Measurements from ENCODE around the gene INTS11. TPM values are rescaled to one million over a fixed set of nuclear protein-coding genes. Genes with fewer than 3 reads are reported as not detected.

Gene INTS11
- total RNA-seq, 1 donor from 2014 or later, result 84.8 TPM

DNA sequence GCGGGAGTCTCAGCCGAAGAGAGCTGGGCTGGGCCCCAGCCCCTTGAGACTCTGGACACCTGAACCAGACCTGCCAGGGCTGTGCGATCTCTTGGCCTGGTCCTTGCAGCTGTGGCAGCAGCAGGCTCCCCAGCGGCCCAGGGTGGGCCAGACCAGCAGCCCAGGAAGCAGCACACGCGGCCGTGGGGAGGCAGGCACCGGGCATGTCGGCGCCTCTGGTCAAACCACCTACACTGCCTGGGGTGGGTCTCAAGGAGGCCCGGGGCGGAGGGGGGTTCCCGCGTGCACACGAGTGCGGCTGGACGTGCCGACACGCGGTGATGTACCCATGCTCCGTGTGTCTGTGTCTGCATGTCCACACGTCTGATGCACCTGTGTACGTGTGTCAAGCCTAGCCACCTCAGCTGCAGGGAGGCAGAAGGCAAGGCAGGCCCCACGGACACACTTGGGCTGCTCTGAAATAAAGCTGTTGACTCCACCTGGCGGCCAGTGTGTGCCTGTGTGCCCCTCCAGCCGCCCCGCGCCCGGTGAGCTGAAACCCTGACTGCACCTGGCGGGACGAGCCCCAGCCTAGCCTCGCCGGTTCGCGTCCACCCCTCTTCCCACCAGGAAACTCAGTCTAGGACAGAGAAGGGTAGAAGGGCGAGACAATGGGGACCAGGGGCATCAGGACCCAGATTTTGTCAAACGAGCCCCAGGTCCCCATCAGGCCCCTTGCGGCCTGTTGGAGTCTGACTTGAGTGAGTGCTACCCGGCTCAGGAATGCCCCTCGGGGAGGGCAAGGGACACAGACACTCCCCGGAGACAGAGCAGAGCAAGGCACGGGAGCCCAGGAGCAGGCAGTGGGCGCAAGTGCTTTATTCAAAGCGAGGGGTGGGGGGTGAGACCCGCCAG lies 32.7 kb downstream of the INTS11 start:
- no peaks in the 10 kb centered on the region for H3K9me3 ChIP-seq (ENCODE audit: insufficient read depth, low read depth, low read length)
- no peak overlapping the region for H3K4me2 ChIP-seq (ENCODE audit: low read length)
- H3K27ac ChIP-seq (ENCODE audit: low read depth, low read length), result no peak overlapping the region
- H3K27me3 ChIP-seq (ENCODE audit: insufficient read depth, low read length), result no peaks in the 10 kb centered on the region
- no peaks in the 10 kb centered on the region for H3K9me3 Mint-ChIP-seq (ENCODE audit: unreplicated experiment)
- H3K27me3 Mint-ChIP-seq (ENCODE audit: low read depth, unreplicated experiment), result no peaks in the 10 kb centered on the region
- peaks cover 8% of the 10 kb centered on the region for H4K20me1 ChIP-seq (ENCODE audit: insufficient read depth, low read length)
- no peaks in the 10 kb centered on the region for H3K4me1 Mint-ChIP-seq (ENCODE audit: low read depth, unreplicated experiment)
- no peak overlapping the region for H3K9ac ChIP-seq (ENCODE audit: low read length)
- H3K4me3 Mint-ChIP-seq (ENCODE audit: unreplicated experiment), result no peak overlapping the region
- FAIRE-seq (no peak), DNase-seq (ENCODE audit: low read depth) (peak; percentile 35)
- H3K4me1 ChIP-seq (ENCODE audit: insufficient read depth, low read length), result no peaks in the 10 kb centered on the region
- peak overlapping the region; percentile 26 for H3K27ac Mint-ChIP-seq (ENCODE audit: unreplicated experiment)
- no peak overlapping the region for H2AFZ ChIP-seq (ENCODE audit: low read depth, low read length)
- no peak overlapping the region for H3K4me3 ChIP-seq (ENCODE audit: insufficient read depth, low read depth, low read length)
- no peaks in the 10 kb centered on the region for H3K79me2 ChIP-seq (ENCODE audit: insufficient read depth, low read length)
- no peaks in the 10 kb centered on the region for H3K36me3 ChIP-seq (ENCODE audit: insufficient read depth, low read length)
- TF ChIP-seq, protein P1, sequence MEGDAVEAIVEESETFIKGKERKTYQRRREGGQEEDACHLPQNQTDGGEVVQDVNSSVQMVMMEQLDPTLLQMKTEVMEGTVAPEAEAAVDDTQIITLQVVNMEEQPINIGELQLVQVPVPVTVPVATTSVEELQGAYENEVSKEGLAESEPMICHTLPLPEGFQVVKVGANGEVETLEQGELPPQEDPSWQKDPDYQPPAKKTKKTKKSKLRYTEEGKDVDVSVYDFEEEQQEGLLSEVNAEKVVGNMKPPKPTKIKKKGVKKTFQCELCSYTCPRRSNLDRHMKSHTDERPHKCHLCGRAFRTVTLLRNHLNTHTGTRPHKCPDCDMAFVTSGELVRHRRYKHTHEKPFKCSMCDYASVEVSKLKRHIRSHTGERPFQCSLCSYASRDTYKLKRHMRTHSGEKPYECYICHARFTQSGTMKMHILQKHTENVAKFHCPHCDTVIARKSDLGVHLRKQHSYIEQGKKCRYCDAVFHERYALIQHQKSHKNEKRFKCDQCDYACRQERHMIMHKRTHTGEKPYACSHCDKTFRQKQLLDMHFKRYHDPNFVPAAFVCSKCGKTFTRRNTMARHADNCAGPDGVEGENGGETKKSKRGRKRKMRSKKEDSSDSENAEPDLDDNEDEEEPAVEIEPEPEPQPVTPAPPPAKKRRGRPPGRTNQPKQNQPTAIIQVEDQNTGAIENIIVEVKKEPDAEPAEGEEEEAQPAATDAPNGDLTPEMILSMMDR (IDR thresholded peaks at IDR 0.05; ENCODE audit: insufficient read depth, low read depth, low read length), result peak; percentile 37
- TF ChIP-seq EZH2 (IDR thresholded peaks at IDR 0.05; ENCODE audit: insufficient read depth, low read length), result no peak
- H3K36me3 Mint-ChIP-seq (ENCODE audit: low read depth, unreplicated experiment), result no peaks in the 10 kb centered on the region

DNA sequence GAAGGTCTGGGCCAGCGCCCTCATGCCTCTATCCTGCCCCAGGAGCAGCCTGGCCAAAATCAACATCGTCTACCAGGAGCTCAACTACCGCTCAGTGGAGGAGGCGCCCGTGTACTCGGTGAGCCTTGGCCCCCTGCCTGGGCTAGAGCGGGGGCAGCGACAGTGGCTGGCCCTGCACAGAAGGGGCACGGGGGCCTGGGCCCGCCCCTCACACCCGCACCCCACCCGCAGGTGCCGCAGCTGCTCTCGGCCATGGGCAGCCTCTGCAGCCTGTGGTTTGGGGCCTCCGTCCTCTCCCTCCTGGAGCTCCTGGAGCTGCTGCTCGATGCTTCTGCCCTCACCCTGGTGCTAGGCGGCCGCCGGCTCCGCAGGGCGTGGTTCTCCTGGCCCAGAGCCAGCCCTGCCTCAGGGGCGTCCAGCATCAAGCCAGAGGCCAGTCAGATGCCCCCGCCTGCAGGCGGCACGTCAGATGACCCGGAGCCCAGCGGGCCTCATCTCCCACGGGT lies 33.4 kb downstream of the INTS11 start:
- H3K4me3 ChIP-seq (ENCODE audit: insufficient read depth, low read depth, low read length), result no peak overlapping the region
- H3K4me2 ChIP-seq (ENCODE audit: low read length), result no peak overlapping the region
- no peaks in the 10 kb centered on the region for H3K36me3 ChIP-seq (ENCODE audit: insufficient read depth, low read length)
- Mint-ChIP-seq H3K9me3 (ENCODE audit: unreplicated experiment) (no peaks in the 10 kb centered on the region), H3K27me3 (ENCODE audit: low read depth, unreplicated experiment) (no peaks in the 10 kb centered on the region), H3K27ac (ENCODE audit: unreplicated experiment) (no peak overlapping the region), H3K36me3 (ENCODE audit: low read depth, unreplicated experiment) (no peaks in the 10 kb centered on the region), H3K4me3 (ENCODE audit: unreplicated experiment) (no peak overlapping the region), H3K4me1 (ENCODE audit: low read depth, unreplicated experiment) (no peaks in the 10 kb centered on the region)
- no peaks in the 10 kb centered on the region for H3K9me3 ChIP-seq (ENCODE audit: insufficient read depth, low read depth, low read length)
- DNase-seq (ENCODE audit: low read depth) (no peak), FAIRE-seq (no peak)
- H3K9ac ChIP-seq (ENCODE audit: low read length), result no peak overlapping the region
- H3K4me1 ChIP-seq (ENCODE audit: insufficient read depth, low read length), result no peaks in the 10 kb centered on the region
- no peaks in the 10 kb centered on the region for H3K79me2 ChIP-seq (ENCODE audit: insufficient read depth, low read length)
- no peak overlapping the region for H2AFZ ChIP-seq (ENCODE audit: low read depth, low read length)
- H4K20me1 ChIP-seq (ENCODE audit: insufficient read depth, low read length), result peaks cover 8% of the 10 kb centered on the region
- no peak overlapping the region for H3K27ac ChIP-seq (ENCODE audit: low read depth, low read length)
- no peaks in the 10 kb centered on the region for H3K27me3 ChIP-seq (ENCODE audit: insufficient read depth, low read length)
- TF ChIP-seq EZH2 (IDR thresholded peaks at IDR 0.05; ENCODE audit: insufficient read depth, low read length), result no peak
- TF ChIP-seq, protein P1 (IDR thresholded peaks at IDR 0.05; ENCODE audit: insufficient read depth, low read depth, low read length), result no peak

All from astrocyte (in vitro differentiated cells and primary cell).